HUDEP-2 (cell line): ENCODE results near the gene SRCIN1.
A peak's percentile ranks its signal among the peaks of the same experiment; 100 is the strongest.

ENCODE experiments used
- DNase-seq, 76 experiments: peaks; one replicate each; lab custom pipeline; 2025; ENCODE audit not compliant: unreplicated experiment in 76 of 76; lab: John Stamatoyannopoulos, UW

SRCIN1 gene

GRCh38 chr17:38583828-38584349 is 21.9 kb downstream of the SRCIN1 start:
- no peak for DNase-seq

- no peak for DNase-seq
Measured at GRCh38 chr17:38583176-38583575, 22.6 kb downstream of the SRCIN1 start.

GRCh38 chr17:38582069-38582468 is 23.7 kb downstream of the SRCIN1 start:
- no peak for DNase-seq

GRCh38 chr17:38579934-38580333 is 25.8 kb downstream of the SRCIN1 start:
- DNase-seq, result peak in 48 of 76 experiments; percentile 9 to 74 (median 40)

GRCh38 chr17:38579083-38579480 is 26.7 kb downstream of the SRCIN1 start:
- DNase-seq, result no peak

GRCh38 chr17:38578229-38579082 is 27.3 kb downstream of the SRCIN1 start:
- DNase-seq, result no peak

GRCh38 chr17:38577645-38578173 is 28.0 kb downstream of the SRCIN1 start:
- DNase-seq, result no peak

- no peak for DNase-seq
Measured at GRCh38 chr17:38577244-38577643, 28.5 kb downstream of the SRCIN1 start.

GRCh38 chr17:38575781-38576180 is 30.0 kb downstream of the SRCIN1 start:
- DNase-seq, result no peak

- DNase-seq, result no peak
Measured at GRCh38 chr17:38574712-38575111, 31.0 kb downstream of the SRCIN1 start.

GRCh38 chr17:38572669-38573365 is 32.9 kb downstream of the SRCIN1 start:
- no peak for DNase-seq

- no peak for DNase-seq
Measured at GRCh38 chr17:38571833-38572668, 33.7 kb downstream of the SRCIN1 start.

GRCh38 chr17:38569701-38570512 is 35.8 kb downstream of the SRCIN1 start:
- DNase-seq, result no peak

- DNase-seq, result no peak
Measured at GRCh38 chr17:38568845-38569510, 36.8 kb downstream of the SRCIN1 start.

GRCh38 chr17:38568274-38568673 is 37.5 kb downstream of the SRCIN1 start:
- DNase-seq, result peak in 1 of 76 experiments; percentile 15

GRCh38 chr17:38567350-38567749 is 38.4 kb downstream of the SRCIN1 start:
- no peak for DNase-seq

GRCh38 chr17:38566666-38567031 is 39.1 kb downstream of the SRCIN1 start:
- no peak for DNase-seq

- DNase-seq, result no peak
Measured at GRCh38 chr17:38565853-38566665, 39.7 kb downstream of the SRCIN1 start.
